Activated CD4-positive, CD25-positive, alpha-beta regulatory T cell treated with anti-CD3 and anti-CD28 coated beads, Interleukin-2, amount 50 U/mL, for 16 hours (primary cell): ENCODE results near the gene IQCK.

ENCODE experiments used
- DNase-seq: peaks from one replicate; pipeline ENCODE4 v3.0.0-alpha.2; 2020; ENCODE audit warnings: low read depth, low spot score

The IQCK gene

DNA sequence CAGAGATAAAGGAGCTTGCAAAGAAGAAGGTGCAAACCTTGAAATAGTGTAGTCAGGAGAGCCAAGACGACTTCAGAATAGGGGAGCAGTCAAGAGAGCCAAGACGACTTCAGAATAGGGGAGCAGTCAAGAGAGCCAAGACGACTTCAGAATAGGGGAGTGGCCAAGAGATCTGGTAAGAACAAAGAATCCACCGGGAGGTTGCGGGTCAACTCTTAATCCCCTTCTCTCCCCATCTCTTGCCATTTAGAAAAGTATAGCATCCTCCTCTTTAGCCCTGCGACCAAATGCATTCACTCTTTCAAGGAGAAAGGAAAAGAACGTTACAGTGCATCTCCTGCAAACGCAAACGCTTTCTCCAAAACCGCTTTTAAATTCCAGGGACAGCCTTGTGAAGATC lies 757 bp upstream of the IQCK start:
- DNase-seq: no peak

DNA sequence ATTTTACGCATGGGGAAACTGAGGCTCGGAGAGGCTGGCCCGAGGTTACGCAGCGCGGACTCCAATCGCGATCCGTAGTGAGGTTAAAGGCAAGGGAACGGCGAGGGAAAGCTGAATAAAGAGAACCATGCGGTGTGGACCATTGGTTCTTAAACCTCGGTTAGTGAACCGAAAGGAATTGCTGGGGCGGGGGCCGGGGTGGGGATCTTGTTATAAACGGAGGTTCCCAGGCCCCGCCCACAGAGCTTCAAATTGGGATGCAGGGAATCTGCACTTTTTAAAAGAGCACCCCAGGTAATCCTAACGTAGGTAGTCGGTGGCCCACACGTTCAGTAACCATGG lies 524 bp downstream of the IQCK start:
- no peak for DNase-seq

DNA sequence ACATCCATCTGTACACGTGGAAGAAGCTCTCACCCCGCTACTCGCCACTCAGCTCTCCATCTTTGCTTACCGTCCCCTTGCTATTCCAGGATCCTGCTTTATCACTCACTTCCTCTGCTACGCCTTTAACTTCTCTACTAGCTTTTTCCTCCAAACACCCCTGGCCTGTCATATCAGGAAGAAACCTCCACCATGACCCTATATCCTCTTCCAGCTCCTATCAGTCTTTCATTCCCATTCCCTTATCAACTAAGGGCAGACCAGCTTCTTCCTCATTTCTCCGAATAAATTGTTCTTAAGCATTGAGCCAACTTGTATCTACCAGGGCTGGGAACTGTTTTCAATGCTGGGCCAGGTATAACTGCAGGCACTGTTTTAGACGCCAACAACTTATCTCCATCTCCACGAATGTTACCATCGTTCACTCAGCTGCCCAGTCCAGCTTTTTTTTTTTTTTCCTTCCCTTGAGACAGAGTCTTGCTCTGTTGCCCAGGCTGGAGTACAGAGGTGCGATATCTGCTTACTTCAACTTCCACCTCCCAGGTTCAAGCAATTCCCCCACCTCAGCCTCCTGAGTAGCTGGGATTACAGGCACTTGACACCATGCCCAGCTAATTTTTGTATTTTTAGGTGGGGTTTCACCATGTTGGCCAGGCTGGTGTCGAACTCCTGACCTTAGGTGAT lies 4.3 kb downstream of the IQCK start:
- no peak for DNase-seq

DNA sequence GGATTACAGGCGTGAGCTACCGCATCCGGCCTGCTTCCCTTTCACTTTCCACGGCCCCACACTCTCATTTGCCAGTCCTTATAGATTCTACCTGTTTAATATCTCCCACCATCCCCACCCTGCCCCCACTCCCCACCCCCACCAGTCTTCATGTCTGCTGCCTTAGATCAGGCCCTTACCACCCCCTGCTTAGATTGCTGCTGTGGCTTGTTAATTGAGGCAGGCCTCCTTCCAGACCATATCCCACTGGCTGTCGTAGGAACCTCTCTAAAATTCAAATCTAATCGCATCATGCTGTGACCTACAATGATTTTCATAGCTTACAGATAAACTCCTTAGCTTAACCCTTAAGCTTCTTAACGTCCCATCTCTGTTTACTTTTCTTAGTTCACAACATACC lies 4.9 kb downstream of the IQCK start:
- DNase-seq: no peak

DNA sequence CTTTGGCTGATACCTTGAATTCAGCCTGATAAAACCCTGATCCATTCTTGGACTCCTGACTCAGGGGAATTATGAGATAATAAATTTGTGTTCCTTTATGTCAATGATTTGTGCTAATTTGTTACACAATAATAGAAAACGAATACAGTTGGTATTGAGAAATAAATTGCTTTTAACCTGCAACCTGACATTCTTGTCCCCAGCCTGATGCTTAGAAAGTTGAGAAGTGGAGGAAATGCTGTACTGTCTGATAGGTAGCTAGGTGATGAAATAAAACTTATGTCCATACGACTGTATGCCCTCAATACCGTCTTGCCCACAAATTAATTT lies 10.5 kb downstream of the IQCK start:
- no peak for DNase-seq

DNA sequence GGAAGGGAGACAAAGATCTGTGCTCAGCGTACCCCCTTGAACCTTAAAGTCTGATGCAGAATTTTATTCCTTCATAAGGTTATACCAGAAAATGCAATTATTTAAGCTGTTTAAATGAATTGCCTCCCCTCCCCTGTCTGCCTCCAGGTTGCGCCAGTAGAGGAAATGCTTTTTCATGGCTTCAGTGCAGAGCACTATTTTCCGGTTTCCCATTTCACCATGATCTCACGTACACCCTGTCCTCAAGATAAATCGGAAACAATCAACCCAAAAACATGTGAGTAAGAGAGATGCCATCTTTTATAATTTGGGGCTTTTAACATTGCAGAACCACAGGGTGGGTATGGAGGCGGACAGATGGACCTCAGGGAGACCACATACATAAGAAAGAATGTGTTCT lies 15.5 kb downstream of the IQCK start:
- no peak for DNase-seq

DNA sequence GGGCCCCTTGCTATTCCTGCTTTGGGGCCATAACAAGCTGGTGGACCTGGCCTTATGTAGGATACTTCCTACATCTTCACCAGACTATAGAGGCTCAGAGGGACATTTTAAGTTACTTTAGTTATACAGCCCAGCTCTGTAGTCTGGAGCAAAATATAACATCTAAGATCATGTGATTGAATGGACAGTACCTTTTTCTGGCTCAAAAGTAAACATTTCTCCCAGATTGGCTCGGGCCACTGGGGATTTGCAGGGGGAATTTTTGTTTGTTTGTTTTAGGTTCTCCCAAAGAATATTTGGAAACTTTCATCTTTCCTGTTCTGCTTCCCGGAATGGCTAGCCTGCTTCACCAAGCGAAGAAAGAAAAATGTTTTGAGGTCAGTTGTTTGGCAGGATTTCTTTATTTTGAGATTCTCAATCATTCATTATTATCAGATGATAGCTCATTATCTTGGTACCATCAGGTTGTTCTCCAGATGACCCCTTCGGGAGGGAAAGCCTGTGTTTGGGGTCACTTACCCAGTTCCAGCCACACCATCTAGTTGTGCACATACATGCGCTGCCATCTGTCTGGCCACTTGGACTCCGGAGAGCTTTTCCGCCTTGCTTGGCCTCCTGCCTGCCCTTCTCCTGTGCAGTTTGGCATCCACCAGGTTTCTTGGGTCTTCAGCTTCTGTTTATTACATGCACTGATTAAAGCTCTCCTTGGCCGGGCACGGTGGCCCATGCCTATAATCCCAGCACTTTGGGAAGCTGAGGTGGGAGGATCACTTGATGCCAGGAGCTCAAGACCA lies 17.2 kb downstream of the IQCK start:
- DNase-seq: no peak

DNA sequence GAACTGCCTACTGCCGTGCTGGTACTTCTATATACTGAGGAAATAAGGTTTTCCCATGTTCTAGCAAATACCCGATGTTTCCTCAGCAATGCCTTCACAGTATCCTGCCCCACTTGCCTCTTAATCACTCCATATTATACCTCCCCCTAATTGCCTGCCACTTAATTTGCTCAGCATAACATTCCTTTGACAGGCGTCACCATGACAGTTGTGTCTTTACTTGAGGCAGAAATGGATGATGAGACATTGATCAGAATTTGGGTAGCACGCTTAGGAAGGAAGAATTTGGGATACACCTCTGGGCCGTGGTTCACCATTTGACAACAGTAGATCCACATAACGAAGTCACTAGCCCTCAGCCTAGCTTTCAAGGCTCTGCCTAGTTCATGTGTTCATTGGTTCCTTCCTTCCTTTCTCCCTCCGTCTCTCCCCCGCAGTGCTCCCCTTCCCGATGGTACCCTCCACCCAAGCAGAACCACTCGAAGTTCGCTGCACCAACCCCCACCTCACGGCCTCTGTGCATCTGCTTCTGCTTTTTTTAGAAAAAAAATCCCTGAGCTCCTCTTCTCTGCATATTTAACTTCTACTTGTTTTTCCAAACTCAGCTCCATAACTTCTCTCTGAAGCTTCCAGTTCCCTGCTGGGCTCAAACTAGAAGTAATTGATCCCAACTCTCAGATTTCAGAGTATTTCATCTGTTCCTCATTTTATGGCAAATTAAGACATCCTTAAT lies 19.4 kb downstream of the IQCK start:
- DNase-seq: no peak

DNA sequence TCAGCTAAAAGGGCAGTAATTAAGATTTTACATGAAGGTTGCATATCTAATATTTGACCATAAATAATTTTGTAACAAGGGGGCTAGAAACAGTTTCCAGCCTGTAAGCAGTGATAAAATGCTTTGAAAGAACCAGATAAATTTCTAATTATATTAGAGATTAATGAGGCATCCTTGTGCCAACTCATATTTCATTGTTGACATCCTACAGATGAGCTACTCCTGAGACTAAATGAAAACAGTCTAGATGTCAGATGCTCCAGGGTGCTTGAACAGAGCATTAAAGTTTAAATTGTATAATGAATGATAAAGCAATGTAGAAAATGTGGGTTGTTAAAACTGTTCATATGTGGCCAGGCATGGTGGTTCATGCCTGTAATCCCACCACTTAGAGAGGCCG lies 23.3 kb downstream of the IQCK start:
- DNase-seq: no peak

DNA sequence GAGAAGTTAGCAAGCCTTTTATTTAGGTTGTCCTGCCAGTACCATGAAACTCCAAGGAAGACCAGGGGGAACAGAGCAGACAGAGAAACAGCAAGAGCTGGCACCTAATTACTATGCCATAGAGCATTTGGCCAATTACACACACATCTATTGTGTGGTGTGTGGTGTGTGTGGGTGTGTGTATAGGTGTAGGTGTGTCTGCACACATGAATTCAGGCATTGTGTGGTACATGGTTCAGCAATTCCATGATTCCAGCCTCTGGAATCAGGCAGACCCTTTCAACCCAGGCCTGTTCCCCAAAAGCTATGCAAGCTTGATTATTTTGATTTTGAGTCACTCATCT lies 25.7 kb downstream of the IQCK start:
- no peak for DNase-seq

DNA sequence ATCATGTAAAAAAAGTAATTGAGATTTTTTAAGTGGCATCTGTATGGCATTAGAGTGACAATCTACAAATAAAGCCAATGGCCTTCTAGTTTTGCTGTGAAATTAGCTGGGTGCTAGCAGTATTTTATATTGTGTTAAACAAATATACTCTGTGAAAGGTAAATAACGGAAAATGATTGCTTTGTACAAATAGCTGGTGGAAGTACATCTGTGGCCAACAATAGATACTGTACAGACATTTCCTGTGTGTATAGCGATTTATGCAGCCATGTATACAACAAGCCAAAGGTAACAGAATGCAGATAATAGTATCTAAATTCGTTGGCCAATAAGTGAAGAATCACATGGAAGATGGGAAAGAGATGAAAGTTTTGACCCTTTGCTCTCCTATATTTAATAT lies 26.6 kb downstream of the IQCK start:
- DNase-seq: no peak

DNA sequence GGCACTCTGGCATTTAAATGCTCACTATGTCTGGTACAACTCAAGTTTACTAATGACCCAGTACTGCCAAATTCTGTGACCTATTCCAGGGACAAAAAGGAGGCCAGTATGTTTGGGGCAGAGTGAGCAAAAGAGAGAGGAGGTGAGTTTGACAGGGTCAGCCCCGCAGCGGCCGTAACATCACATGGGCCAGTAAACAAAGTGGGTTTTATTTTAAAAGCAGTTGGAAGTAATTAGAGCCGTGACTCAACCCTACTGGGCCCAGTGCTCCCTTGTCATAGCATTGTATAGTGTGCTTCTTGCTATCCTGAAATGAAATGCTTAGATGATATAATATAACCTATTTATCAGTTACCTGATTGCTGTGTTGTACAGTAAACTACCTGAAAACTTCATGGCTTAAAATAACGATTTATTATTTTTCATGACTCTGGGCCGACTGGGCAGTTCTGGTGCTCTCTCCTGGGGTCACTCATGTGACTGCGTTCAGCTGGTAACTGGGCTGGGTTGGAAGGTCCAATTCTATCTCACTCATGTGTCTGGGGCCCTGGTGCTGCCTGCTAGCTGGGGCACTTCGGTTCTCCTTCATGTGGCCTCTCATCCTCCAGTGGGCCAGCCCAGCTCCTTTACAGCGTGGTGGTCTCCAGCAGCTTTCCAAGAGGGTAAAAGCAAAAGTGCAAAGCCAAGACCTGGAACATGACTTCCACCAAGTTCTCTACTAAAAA lies 27.4 kb downstream of the IQCK start:
- no peak for DNase-seq

DNA sequence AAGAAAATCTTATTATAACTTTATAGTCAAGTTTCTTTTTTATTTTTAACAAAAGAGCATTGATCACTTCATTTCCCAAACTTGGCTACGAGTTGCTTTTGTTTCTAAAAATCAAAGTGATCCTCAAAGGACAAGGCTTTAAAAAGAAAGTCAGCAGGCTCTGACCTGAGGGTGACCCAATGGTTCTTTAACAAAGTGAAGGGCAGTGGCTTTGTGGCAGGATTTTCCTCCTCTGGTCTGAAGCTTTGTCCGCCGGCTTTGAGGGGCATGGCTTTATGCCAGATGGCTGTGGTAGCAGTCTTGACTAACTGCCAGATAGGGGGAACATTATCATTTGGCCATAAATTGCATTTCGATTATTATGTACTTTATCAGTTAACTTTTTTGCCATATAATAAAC lies 28.5 kb downstream of the IQCK start:
- no peak for DNase-seq

DNA sequence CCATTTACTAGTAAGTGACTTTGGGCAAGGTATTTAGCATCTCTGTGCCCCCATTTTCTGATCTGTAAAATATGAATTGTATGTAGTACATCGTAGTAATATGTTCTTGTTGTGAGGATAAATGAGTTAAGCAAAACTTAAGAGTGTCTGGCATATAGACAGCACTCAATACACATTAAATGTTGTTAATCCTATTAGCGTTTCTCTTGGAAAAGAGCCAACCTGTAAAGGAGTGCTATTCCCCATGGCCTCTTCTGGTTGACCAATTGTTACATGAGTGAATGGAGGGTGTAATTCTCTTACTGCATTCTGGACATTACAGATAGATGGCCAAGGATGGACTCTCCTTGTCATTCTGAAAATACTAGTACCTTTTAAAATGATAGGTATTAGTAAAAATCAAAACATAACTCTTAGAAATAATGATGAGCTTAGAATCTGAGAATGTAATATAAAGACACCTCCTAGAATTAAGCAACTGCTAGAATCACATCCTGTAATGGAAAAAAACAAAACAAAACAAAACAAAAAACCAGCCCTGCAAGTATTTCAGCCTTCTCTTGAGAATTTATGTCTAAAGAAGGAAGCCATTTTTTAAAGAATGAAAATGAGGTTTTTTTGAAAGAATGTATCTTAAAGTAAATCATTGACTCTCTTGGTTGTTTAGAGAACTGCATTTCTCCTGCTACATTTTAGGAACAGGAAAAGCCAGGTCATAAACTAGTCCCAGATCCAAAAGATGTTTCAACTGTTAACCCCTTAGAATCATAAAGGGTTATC lies 30.5 kb downstream of the IQCK start:
- DNase-seq: no peak

DNA sequence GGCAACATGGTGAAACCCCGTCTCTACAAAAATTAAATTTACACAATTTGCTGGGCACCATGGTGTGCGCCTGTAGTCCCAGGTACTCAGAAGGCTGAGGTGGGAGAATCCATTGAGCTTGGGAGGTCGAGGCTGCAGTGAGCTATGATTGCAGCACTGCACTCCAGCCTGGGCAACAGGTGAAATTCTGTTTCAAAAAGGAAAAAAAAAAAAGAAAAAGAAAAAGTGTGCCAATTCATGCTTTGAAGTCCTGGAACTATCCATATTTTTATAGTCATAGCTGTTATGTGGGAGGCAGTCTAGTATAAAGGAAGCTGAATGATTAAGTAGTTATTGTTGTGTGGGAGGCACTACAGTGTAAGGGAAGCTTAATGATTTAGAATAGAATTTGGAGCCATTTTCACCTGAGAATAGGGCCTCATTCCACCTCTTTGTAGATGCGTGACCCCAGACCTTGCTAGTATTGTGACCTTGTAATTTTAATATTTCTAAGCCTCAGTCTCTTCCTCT lies 31.6 kb downstream of the IQCK start:
- DNase-seq: no peak

DNA sequence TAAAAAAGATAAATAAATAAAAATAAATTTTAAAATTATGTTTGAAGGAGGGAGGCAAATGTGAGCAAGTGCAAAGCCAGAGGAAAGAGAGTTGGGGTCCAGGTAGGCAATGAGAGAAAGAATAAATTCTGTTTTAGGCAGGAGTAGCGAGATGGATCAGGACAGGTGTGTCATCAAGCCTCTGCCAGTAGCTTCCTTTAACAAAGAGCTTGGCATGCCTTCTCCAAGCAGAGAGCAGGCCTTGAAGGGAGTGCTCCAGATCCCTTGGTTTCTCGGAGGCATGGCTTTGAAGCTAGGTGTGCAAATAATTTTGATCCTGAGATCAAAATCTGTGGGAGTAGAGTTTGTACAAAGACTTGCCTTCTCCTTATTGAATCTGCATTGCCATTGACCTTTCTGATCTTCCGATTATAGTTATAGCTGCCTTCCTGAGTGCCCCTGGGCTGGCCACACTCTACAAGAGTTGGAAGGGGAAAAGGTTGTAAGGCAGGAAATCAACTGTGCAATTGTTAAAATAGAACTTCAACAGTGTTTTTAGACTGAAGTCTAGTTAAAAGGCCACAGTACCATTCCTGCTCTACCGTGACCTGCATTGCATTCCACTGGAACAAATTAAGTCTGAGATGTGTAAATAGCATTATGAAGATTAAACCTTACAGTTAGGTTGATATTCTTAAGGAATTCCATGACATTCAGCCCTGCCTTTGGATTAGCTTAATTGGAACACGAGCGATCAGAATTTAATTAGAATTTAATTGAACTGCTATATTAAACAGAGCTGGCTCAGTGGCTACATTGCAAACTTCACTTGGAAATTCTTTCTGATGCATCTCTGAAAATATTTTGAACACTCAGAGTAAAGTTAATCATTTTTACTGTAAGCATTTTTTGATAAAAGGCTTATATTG lies 33.7 kb downstream of the IQCK start:
- no peak for DNase-seq

DNA sequence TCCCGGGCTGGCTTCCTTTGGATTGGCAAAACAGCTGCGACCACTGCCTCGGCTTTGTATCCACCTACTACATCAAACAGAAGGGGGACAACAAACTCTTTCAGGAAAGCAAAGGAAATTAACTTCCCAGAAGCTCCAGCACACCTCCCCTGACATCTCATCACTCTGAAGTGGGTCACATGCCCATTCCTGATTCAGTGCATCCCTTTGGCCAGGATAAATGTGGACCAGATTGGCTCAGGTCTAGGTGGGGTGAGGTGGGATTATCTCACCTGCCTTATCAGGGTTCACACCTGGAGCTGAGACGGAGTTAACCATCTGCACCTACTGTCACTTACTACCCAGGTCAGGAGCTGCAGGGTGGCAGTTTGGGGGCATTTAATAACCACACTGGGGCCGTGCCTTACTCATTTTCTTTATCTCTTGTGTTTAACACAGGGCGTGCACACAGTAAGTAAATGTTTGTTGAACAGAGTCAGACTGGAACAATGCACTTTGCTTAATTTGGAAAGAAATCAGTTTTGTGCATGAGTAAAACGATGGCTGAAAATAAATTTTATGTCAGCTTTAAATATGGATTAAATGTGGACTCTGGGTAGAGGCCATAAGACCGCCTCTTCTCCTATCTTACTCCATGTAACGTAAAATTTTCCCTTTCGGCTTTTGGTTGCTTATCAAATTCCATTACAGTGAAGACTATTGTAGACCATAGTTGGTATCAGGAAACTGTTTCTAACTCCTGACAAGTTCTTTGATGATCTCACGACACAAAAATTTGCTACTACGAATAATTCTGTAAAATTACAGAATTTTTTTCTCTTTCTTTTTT lies 36.0 kb downstream of the IQCK start:
- DNase-seq: no peak

DNA sequence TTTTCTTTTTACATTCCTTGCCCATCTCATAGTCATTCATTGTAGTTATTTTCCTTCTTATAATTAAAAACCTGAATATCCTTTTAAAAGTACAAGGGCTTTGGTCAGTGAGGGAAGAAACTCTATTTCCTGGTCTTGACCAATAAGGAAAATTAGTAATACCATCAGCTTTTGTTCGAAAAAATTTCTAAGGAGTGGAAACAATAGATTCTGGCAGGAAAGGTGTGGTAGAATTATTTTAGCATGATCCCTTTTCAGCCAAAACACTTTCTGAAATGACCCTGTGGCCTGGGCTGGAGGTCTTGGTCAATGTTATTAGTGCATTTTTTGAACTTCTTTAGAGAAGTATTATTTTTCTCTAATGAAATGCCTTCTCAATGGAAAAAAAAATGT lies 36.6 kb downstream of the IQCK start:
- DNase-seq: no peak

DNA sequence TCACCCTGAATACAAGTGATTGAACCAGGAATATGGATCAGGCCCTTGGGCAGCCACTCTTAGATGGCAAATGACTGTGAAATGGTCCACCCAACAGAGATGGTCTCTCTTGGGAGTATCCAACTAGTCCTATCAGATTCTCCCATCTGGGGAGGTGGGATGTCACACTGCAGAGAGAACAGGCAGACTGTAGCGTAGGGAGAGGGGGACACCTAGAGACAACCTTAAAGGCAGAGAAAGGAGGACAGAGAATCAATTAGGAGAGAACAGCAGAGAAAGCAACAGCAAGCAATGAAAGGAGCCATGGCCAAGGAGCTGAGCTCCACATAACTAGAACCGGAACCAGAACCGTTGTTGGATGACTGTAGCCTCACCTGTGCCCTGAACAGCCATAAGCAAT lies 37.2 kb downstream of the IQCK start:
- DNase-seq: no peak

DNA sequence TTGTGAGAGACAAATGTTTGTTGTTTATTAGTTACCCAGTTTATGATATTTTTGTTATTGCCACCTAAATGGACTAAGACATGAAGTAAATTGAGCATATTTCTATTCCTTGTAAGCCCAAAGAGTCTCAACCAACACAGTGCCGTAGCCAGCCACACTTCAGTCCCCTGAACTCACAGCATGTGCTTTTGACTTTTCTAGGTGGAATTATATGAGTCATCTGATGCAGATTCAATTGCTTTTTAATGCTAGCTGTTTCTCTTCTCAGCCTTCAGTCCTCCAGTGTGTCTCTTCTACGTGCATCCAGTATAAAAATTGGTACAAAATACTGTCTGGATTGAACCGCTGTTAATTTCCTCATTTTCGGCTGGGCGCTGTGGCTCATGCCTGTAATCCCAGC lies 39.0 kb downstream of the IQCK start:
- DNase-seq: no peak
